Stimulated activated effector memory CD8-positive, alpha-beta T cell treated with anti-CD3 and anti-CD28 coated beads, Interleukin-12 subunit alpha, Interleukin-12 subunit beta, amount 100 ng/mL, for 72 hours (primary cell): ENCODE measurements around the gene CALML5.

Experiments used
- ATAC-seq: fragments of 150-1000 bp; cut with Tn5 transposase; 2 replicates; pipeline ENCODE4 v1.10.0; 2021
- DNase-seq, 2 donors: peaks; one replicate each; pipeline ENCODE4 v3.0.0; 2021 to 2022; ENCODE audit warnings: low spot score in 2 of 2
- H3K27ac Mint-ChIP-seq: one replicate; pipeline ENCODE4 v1.8.0; 2022; ENCODE audit warnings: mild to moderate bottlenecking, mixed read lengths
- H3K36me3 Mint-ChIP-seq: one replicate; pipeline ENCODE4 v1.8.0; 2022; ENCODE audit warnings: mild to moderate bottlenecking, mixed read lengths
- H3K4me1 Mint-ChIP-seq: one replicate; pipeline ENCODE4 v1.8.0; 2022; ENCODE audit warnings: mixed read lengths
- H3K4me3 Mint-ChIP-seq: one replicate; pipeline ENCODE4 v1.8.0; 2022; ENCODE audit warnings: mild to moderate bottlenecking, mixed read lengths
- H3K9me3 Mint-ChIP-seq: one replicate; pipeline ENCODE4 v1.8.0; 2022; ENCODE audit warnings: mixed read lengths

CALML5 gene

DNA sequence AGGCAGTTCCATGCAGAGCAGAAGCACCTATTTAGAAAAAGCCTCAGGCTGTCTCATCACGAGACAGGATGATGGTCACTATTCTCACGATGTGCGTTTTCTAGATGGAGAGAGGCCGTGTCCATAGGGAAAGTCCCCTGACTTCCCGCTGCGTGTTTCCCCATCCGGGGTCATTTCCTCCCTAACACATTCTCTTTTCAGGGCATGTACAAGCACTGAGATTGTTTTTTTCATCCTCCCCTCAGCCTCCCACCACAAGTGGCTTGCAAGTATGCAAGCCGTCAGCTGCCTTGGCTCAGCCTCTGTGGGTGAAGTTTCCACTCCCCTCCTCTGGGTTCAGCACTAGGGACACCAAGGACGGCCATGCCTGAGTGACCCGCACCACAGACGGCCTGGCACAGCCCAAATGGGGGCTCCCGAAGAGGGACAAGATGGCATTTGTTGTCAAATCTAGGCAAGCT is 2.7 kb upstream of the CALML5 start:
- ATAC-seq (no peak), DNase-seq (no peak)
- Mint-ChIP-seq H3K4me3 (no peak overlapping the region), H3K4me1 (peaks cover 5% of the 10 kb centered on the region), H3K9me3 (no peaks in the 10 kb centered on the region), H3K36me3 (no peaks in the 10 kb centered on the region), H3K27ac (no peak overlapping the region)

DNA sequence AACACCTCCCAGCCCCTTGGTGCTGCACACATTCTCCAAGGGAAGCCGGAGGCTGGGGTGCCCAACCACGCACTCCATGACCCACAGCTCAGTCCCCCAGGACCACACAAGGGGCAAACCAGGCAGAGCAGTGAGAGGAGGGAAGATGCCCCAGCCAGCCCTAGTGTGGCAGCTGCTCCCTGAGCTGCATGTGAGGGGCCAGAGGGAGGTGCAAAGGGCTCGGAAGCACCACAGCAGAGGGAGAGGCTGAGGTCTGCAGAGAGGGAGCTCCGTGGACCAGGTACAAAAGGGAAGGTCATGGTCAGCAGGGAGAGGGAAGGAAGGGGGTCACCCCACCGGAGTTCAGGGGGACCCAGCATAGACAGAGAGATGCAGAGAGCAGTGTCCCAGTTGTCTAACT is 1.5 kb upstream of the CALML5 start:
- H3K27ac Mint-ChIP-seq, result no peak overlapping the region

GRCh38 chr10:5500162-5500670 is 846 bp upstream of the CALML5 start:
- H3K4me1 Mint-ChIP-seq, result peaks cover 5% of the 10 kb centered on the region
- no peaks in the 10 kb centered on the region for H3K36me3 Mint-ChIP-seq
- H3K27ac Mint-ChIP-seq, result no peak overlapping the region
- H3K9me3 Mint-ChIP-seq, result no peaks in the 10 kb centered on the region
- H3K4me3 Mint-ChIP-seq, result no peak overlapping the region
- no peak for DNase-seq
- ATAC-seq, result no peak

More for the DNA sequence above, 1.5 kb upstream of the CALML5 start:
- H3K4me1 Mint-ChIP-seq, result peaks cover 5% of the 10 kb centered on the region
- no peak overlapping the region for H3K4me3 Mint-ChIP-seq
- H3K9me3 Mint-ChIP-seq, result no peaks in the 10 kb centered on the region
- DNase-seq, result no peak
- no peaks in the 10 kb centered on the region for H3K36me3 Mint-ChIP-seq
- ATAC-seq, result no peak

DNA sequence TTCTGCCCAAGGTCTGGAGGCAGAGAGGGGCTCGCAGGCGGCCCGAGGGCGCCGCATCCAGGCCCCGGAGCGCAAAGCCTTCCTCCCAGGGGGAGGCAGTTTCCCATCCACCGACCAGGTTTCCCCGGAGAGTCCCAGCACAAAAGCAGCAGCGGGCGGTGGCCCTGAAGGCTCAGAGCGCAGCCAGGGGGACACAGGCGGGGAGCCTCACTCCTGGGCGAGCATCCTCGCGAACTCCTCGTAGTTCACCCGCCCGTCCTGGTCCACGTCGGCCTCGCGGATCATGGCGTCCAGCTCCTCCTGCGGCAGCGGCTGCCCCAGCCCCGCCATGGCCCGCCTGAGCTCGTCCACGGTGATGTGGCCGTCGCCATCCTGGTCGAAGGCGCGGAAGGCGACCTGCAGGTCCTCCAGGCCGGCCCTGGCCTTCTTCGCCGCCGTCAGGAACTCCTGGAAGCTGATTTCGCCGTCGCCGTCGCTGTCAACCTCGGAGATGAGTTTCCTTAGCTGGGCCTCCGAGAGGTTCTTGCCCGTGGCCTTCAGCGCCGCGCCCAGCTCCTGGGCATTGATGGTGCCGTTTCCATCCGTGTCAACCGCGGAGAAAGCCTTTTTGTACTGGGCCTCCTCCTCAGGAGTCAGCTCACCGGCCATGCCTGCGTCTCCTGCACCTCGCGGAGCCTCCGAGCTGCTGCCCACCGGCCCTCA is 428 bp downstream of the CALML5 start:
- DNase-seq (no peak), ATAC-seq (no peak)
- Mint-ChIP-seq H3K36me3 (no peaks in the 10 kb centered on the region), H3K4me1 (peaks cover 5% of the 10 kb centered on the region), H3K9me3 (no peaks in the 10 kb centered on the region), H3K4me3 (no peak overlapping the region), H3K27ac (no peak overlapping the region)

- Mint-ChIP-seq H3K36me3 (no peaks in the 10 kb centered on the region), H3K4me3 (no peak overlapping the region), H3K9me3 (no peaks in the 10 kb centered on the region), H3K27ac (no peak overlapping the region), H3K4me1 (peaks cover 4% of the 10 kb centered on the region)
- DNase-seq (no peak), ATAC-seq (no peak)
Observed at GRCh38 chr10:5497948-5498730, 1.2 kb downstream of the CALML5 start.

DNA sequence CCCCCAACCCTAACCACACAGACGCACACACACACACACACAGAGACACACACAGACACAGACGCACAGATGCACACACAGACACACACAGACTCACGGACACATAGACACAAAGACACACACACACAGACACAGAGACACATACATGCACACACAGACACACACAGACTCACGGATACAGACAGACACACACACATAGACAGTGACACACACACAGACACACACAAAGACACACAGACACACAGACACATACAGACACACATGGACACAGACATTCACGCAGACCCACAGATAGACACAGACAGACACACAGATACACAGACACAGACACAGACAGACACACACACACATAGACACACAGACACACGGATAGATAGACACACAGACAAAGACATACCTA is 2.1 kb downstream of the CALML5 start:
- ATAC-seq (no peak), DNase-seq (no peak)
- no peaks in the 10 kb centered on the region for H3K4me1 Mint-ChIP-seq
- H3K27ac Mint-ChIP-seq, result no peak overlapping the region
- peaks cover 2% of the 10 kb centered on the region for H3K9me3 Mint-ChIP-seq
- no peak overlapping the region for H3K4me3 Mint-ChIP-seq
- no peaks in the 10 kb centered on the region for H3K36me3 Mint-ChIP-seq

GRCh38 chr10:5496261-5497250 is 2.8 kb downstream of the CALML5 start:
- ATAC-seq, result no peak
- H3K27ac Mint-ChIP-seq, result no peak overlapping the region
- no peak for DNase-seq
- no peaks in the 10 kb centered on the region for H3K36me3 Mint-ChIP-seq
- no peaks in the 10 kb centered on the region for H3K4me1 Mint-ChIP-seq
- H3K4me3 Mint-ChIP-seq, result no peak overlapping the region
- peaks cover 2% of the 10 kb centered on the region for H3K9me3 Mint-ChIP-seq

GRCh38 chr10:5494611-5495010 is 4.8 kb downstream of the CALML5 start:
- ATAC-seq, result no peak
- H3K9me3 Mint-ChIP-seq, result peaks cover 2% of the 10 kb centered on the region
- DNase-seq, result no peak
- H3K4me3 Mint-ChIP-seq, result no peak overlapping the region
- H3K27ac Mint-ChIP-seq, result no peak overlapping the region
- no peaks in the 10 kb centered on the region for H3K36me3 Mint-ChIP-seq
- H3K4me1 Mint-ChIP-seq, result no peaks in the 10 kb centered on the region

- no peak for DNase-seq
- ATAC-seq, result no peak
Observed at GRCh38 chr10:5493691-5494090, 5.7 kb downstream of the CALML5 start.

GRCh38 chr10:5492929-5493576 is 6.3 kb downstream of the CALML5 start:
- DNase-seq, result no peak
- H3K36me3 Mint-ChIP-seq, result no peaks in the 10 kb centered on the region
- no peak overlapping the region for H3K27ac Mint-ChIP-seq
- no peak for ATAC-seq
- H3K4me3 Mint-ChIP-seq, result no peak overlapping the region
- peaks cover 2% of the 10 kb centered on the region for H3K9me3 Mint-ChIP-seq
- no peaks in the 10 kb centered on the region for H3K4me1 Mint-ChIP-seq

More at GRCh38 chr10:5493691-5494090, 5.7 kb downstream of the CALML5 start:
- peaks cover 2% of the 10 kb centered on the region for H3K9me3 Mint-ChIP-seq
- H3K4me1 Mint-ChIP-seq, result no peaks in the 10 kb centered on the region
- H3K36me3 Mint-ChIP-seq, result no peaks in the 10 kb centered on the region
- no peak overlapping the region for H3K4me3 Mint-ChIP-seq
- H3K27ac Mint-ChIP-seq, result no peak overlapping the region

DNA sequence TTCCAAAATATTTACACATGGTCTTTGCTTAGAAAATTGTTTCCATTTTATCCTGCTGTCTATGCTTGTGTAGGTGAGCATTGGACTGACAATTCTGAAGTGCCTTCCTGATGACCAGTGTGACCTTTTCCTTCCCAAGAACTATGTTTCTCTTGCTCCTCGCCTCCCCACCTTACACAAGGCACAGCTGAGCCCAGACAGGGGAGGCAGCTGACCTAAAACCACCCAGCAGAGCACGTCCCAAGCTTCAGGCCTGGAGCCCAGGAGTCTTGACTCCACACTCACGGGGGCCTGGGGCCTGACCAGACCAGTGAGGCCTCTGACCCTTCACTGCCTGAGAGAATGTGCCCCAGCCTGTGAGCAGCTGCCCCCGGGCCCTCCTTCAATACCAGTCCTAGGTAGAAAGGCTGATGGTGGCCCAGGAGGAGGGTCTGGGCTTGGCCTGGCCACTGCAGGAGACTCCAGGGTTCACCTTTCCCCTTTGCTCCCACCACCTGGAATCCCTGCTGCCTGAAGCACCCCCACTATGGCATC is 7.0 kb downstream of the CALML5 start:
- ATAC-seq (no peak), DNase-seq (no peak)
- no peak overlapping the region for H3K27ac Mint-ChIP-seq
- no peak overlapping the region for H3K4me3 Mint-ChIP-seq
- no peaks in the 10 kb centered on the region for H3K36me3 Mint-ChIP-seq
- H3K4me1 Mint-ChIP-seq, result no peaks in the 10 kb centered on the region
- H3K9me3 Mint-ChIP-seq, result peaks cover 2% of the 10 kb centered on the region

DNA sequence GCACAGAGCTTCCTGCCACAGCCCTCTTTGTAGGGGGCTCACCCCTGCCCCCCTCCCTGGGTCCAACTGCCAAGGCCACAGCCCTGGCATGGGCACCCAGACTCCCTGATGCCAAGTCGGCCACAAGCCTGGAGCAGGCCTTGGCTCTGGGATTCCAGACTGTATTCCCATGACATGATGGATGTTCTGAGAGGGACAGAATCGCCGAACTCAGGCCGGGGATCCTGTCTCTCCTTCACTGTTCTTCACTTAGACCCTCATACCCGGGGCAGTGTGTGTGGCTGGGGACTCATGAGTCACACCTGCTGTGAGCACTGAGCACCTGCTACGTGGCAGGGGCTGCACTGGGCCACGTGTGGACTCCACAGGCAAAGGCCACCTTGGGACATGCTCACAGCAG is 7.9 kb downstream of the CALML5 start:
- Mint-ChIP-seq H3K4me3 (no peak overlapping the region), H3K36me3 (no peaks in the 10 kb centered on the region), H3K9me3 (peaks cover 2% of the 10 kb centered on the region), H3K27ac (no peak overlapping the region), H3K4me1 (no peaks in the 10 kb centered on the region)
- DNase-seq (no peak), ATAC-seq (no peak)

GRCh38 chr10:5490698-5491464 is 8.5 kb downstream of the CALML5 start:
- DNase-seq, result no peak
- no peak for ATAC-seq
- no peak overlapping the region for H3K27ac Mint-ChIP-seq
- no peaks in the 10 kb centered on the region for H3K4me1 Mint-ChIP-seq
- no peak overlapping the region for H3K4me3 Mint-ChIP-seq
- no peaks in the 10 kb centered on the region for H3K36me3 Mint-ChIP-seq
- H3K9me3 Mint-ChIP-seq, result peaks cover 2% of the 10 kb centered on the region

- Mint-ChIP-seq H3K4me3 (no peak overlapping the region), H3K4me1 (no peaks in the 10 kb centered on the region), H3K36me3 (no peaks in the 10 kb centered on the region), H3K27ac (no peak overlapping the region), H3K9me3 (peaks cover 2% of the 10 kb centered on the region)
- ATAC-seq, result no peak
- no peak for DNase-seq
Observed at GRCh38 chr10:5490032-5490431, 9.3 kb downstream of the CALML5 start.
